ENCODE results near the gene VSNL1. TPM values are rescaled to one million over a fixed set of nuclear protein-coding genes. Genes with fewer than 3 reads are reported as not detected.

The VSNL1 gene
- polyA plus RNA-seq, 3 donors, result not detected

GRCh38 chr2:17587469-17587868 is 47.0 kb downstream of the VSNL1 start:
- intact Hi-C loops (cut with micrococcal nuclease), result no loop called here
- DNase-seq, result no peak
- H3K9me3 ChIP-seq (replicated peaks in 1 of 2; ENCODE audit: control insufficient read depth in 1 of 2, insufficient read depth in 1 of 2, low read length in 2 of 2), result no peaks in the 10 kb centered on the region
- no peak overlapping the region for H3K27ac ChIP-seq (ENCODE audit: low read depth in 1 of 2, low read length in 2 of 2)
- H3K4me1 Mint-ChIP-seq, result no peaks in the 10 kb centered on the region
- TF ChIP-seq CTCF (IDR thresholded peaks at IDR 0.05), result no peak
- no peaks in the 10 kb centered on the region for H4K20me1 ChIP-seq (ENCODE audit: insufficient read depth, low read length)
- no peak overlapping the region for H3K9ac ChIP-seq (ENCODE audit: insufficient read depth, low read length, poor library complexity, severe bottlenecking)
- no peak overlapping the region for H3K27ac Mint-ChIP-seq
- no peak overlapping the region for H3K4me3 ChIP-seq (replicated peaks in 1 of 3; ENCODE audit: low read depth in 2 of 3, low read length in 3 of 3)
- H3K9me3 Mint-ChIP-seq, result peaks cover 0 to 3% (median 2%) of the 10 kb centered on the region in 7 donors
- no peak overlapping the region for H3K4me2 ChIP-seq (replicated peaks; ENCODE audit: extremely low read depth, low read length, poor library complexity, severe bottlenecking)
- no peak overlapping the region for H2AFZ ChIP-seq (ENCODE audit: insufficient read depth, low read depth, low read length, poor library complexity, severe bottlenecking)
- H3K27me3 Mint-ChIP-seq (ENCODE audit: low read depth in 3 of 3), result peaks cover 0 to 5% (median 3%) of the 10 kb centered on the region in 3 donors
- H3K79me2 ChIP-seq (ENCODE audit: insufficient read depth, low read length), result no peaks in the 10 kb centered on the region
- no peaks in the 10 kb centered on the region for H3K36me3 ChIP-seq (replicated peaks in 1 of 2; ENCODE audit: control insufficient read depth in 1 of 2, insufficient read depth in 2 of 2, low read length in 2 of 2)
- H3K27me3 ChIP-seq (ENCODE audit: control insufficient read depth in 2 of 2, insufficient read depth in 2 of 2, low read length in 2 of 2), result no peaks in the 10 kb centered on the region
- no peaks in the 10 kb centered on the region for H3K36me3 Mint-ChIP-seq
- no peak overlapping the region for H3K4me3 Mint-ChIP-seq
- H3K4me1 ChIP-seq (ENCODE audit: control insufficient read depth in 1 of 2, insufficient read depth in 2 of 2, low read length in 2 of 2), result no peaks in the 10 kb centered on the region
- WGBS (ENCODE audit: insufficient coverage), result 86% methylated on average over 1 of the region's 3 CpGs

- Histone ChIP-seq H3K4me2 (replicated peaks; ENCODE audit: extremely low read depth, low read length, poor library complexity, severe bottlenecking) (no peak overlapping the region), H3K4me1 (ENCODE audit: control insufficient read depth in 1 of 2, insufficient read depth in 2 of 2, low read length in 2 of 2) (no peaks in the 10 kb centered on the region), H3K79me2 (ENCODE audit: insufficient read depth, low read length) (no peaks in the 10 kb centered on the region), H3K36me3 (replicated peaks in 1 of 2; ENCODE audit: control insufficient read depth in 1 of 2, insufficient read depth in 2 of 2, low read length in 2 of 2) (no peaks in the 10 kb centered on the region), H4K20me1 (ENCODE audit: insufficient read depth, low read length) (no peaks in the 10 kb centered on the region), H3K9me3 (replicated peaks in 1 of 2; ENCODE audit: control insufficient read depth in 1 of 2, insufficient read depth in 1 of 2, low read length in 2 of 2) (no peaks in the 10 kb centered on the region), H3K27me3 (ENCODE audit: control insufficient read depth in 2 of 2, insufficient read depth in 2 of 2, low read length in 2 of 2) (no peaks in the 10 kb centered on the region), H2AFZ (ENCODE audit: insufficient read depth, low read depth, low read length, poor library complexity, severe bottlenecking) (no peak overlapping the region), H3K9ac (ENCODE audit: insufficient read depth, low read length, poor library complexity, severe bottlenecking) (no peak overlapping the region), H3K27ac (ENCODE audit: low read depth in 1 of 2, low read length in 2 of 2) (no peak overlapping the region), H3K4me3 (replicated peaks in 1 of 3; ENCODE audit: low read depth in 2 of 3, low read length in 3 of 3) (no peak overlapping the region)
- no peaks in the 10 kb centered on the region for H3K36me3 Mint-ChIP-seq
- no peaks in the 10 kb centered on the region for H3K4me1 Mint-ChIP-seq
- H3K27ac Mint-ChIP-seq, result no peak overlapping the region
- peaks cover 0 to 3% (median 2%) of the 10 kb centered on the region in 7 donors for H3K9me3 Mint-ChIP-seq
- no peak for DNase-seq
- H3K27me3 Mint-ChIP-seq (ENCODE audit: low read depth in 3 of 3), result peaks cover 0 to 5% (median 3%) of the 10 kb centered on the region in 3 donors
- no CpG with 5 or more reads among the region's 2 CpGs for WGBS (ENCODE audit: insufficient coverage)
- H3K4me3 Mint-ChIP-seq, result no peak overlapping the region
- intact Hi-C loops (cut with micrococcal nuclease), result no loop called here
- TF ChIP-seq CTCF (IDR thresholded peaks at IDR 0.05), result no peak
Measured at GRCh38 chr2:17588031-17588430, 47.5 kb downstream of the VSNL1 start.
